ENCODE measurements around the gene SLC7A14.

SLC7A14 gene

GRCh38 chr3:170634663-170635384 lies 48.9 kb upstream of the SLC7A14 start:
- no peak for ATAC-seq
- no peak for TF ChIP-seq TCF4 (CRISPR knock-in tag; IDR thresholded peaks at IDR 0.05; ENCODE audit: borderline replicate concordance)
- TF ChIP-seq ISL1 (CRISPR knock-in tag; IDR thresholded peaks at IDR 0.05): no peak
- TF ChIP-seq, protein P1, sequence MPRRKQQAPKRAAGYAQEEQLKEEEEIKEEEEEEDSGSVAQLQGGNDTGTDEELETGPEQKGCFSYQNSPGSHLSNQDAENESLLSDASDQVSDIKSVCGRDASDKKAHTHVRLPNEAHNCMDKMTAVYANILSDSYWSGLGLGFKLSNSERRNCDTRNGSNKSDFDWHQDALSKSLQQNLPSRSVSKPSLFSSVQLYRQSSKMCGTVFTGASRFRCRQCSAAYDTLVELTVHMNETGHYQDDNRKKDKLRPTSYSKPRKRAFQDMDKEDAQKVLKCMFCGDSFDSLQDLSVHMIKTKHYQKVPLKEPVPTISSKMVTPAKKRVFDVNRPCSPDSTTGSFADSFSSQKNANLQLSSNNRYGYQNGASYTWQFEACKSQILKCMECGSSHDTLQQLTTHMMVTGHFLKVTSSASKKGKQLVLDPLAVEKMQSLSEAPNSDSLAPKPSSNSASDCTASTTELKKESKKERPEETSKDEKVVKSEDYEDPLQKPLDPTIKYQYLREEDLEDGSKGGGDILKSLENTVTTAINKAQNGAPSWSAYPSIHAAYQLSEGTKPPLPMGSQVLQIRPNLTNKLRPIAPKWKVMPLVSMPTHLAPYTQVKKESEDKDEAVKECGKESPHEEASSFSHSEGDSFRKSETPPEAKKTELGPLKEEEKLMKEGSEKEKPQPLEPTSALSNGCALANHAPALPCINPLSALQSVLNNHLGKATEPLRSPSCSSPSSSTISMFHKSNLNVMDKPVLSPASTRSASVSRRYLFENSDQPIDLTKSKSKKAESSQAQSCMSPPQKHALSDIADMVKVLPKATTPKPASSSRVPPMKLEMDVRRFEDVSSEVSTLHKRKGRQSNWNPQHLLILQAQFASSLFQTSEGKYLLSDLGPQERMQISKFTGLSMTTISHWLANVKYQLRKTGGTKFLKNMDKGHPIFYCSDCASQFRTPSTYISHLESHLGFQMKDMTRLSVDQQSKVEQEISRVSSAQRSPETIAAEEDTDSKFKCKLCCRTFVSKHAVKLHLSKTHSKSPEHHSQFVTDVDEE (CRISPR knock-in tag; IDR thresholded peaks at IDR 0.05): no peak
- TF ChIP-seq ZNF8 (CRISPR knock-in tag; IDR thresholded peaks at IDR 0.05): no peak
- no peak for TF ChIP-seq SNAI2 (CRISPR knock-in tag; IDR thresholded peaks at IDR 0.05)
- no peak for TF ChIP-seq ZNF70 (CRISPR knock-in tag; IDR thresholded peaks at IDR 0.05)
- no peak for TF ChIP-seq PPARA (CRISPR knock-in tag; IDR thresholded peaks at IDR 0.05; ENCODE audit: borderline replicate concordance)
- no peak for TF ChIP-seq RARB (CRISPR knock-in tag; IDR thresholded peaks at IDR 0.05)
- no peak for TF ChIP-seq CSRNP3 (CRISPR knock-in tag; IDR thresholded peaks at IDR 0.05)
- no peak for TF ChIP-seq ZFP30 (CRISPR knock-in tag; IDR thresholded peaks at IDR 0.05)
- TF ChIP-seq, protein P2, sequence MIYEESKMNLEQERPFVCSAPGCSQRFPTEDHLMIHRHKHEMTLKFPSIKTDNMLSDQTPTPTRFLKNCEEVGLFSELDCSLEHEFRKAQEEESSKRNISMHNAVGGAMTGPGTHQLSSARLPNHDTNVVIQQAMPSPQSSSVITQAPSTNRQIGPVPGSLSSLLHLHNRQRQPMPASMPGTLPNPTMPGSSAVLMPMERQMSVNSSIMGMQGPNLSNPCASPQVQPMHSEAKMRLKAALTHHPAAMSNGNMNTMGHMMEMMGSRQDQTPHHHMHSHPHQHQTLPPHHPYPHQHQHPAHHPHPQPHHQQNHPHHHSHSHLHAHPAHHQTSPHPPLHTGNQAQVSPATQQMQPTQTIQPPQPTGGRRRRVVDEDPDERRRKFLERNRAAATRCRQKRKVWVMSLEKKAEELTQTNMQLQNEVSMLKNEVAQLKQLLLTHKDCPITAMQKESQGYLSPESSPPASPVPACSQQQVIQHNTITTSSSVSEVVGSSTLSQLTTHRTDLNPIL (CRISPR knock-in tag; IDR thresholded peaks at IDR 0.05; ENCODE audit: low read depth): no peak
- no peak for TF ChIP-seq GLIS3 (CRISPR knock-in tag; IDR thresholded peaks at IDR 0.05)
- TF ChIP-seq ESRRG (CRISPR knock-in tag; IDR thresholded peaks at IDR 0.05): no peak
- no peak for TF ChIP-seq ZNF565 (CRISPR knock-in tag; conservative IDR thresholded peaks at IDR 0.05; ENCODE audit: low read depth)
- no peak for TF ChIP-seq ARNTL (CRISPR knock-in tag; IDR thresholded peaks at IDR 0.05; ENCODE audit: borderline replicate concordance, low read depth)
- TF ChIP-seq ZFP3 (CRISPR knock-in tag; IDR thresholded peaks at IDR 0.05): no peak
- TF ChIP-seq POU6F1 (CRISPR knock-in tag; IDR thresholded peaks at IDR 0.05; ENCODE audit: borderline replicate concordance, low read depth): no peak
- TF ChIP-seq CSDC2 (CRISPR knock-in tag; IDR thresholded peaks at IDR 0.05): no peak

DNA sequence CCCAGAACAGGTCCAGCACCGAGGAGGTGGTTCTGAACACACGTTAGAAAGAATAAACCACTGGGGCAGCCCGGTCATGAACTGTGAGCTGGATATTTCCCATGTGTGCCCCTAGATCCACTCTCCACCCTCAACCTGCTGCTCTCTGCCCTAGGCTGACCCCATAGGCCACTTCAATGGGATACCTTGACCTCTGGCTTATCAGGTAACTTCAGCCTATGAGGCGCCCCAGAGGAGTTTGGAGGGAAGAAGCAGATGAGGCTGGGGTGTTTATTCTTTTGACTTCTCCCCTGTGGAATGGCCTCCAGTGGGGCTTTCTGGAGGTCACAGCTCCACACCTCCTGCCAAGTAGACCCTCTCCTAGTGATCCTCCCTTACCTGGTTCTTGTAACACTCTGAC lies 47.7 kb upstream of the SLC7A14 start:
- no peak for ATAC-seq
- TF ChIP-seq TCF4 (CRISPR knock-in tag; IDR thresholded peaks at IDR 0.05; ENCODE audit: borderline replicate concordance) (no peak), ESRRG (CRISPR knock-in tag; IDR thresholded peaks at IDR 0.05) (no peak), GLIS3 (CRISPR knock-in tag; IDR thresholded peaks at IDR 0.05) (no peak), OSR1 (CRISPR knock-in tag; IDR thresholded peaks at IDR 0.05) (no peak), CSRNP3 (CRISPR knock-in tag; IDR thresholded peaks at IDR 0.05) (no peak), ZNF565 (CRISPR knock-in tag; conservative IDR thresholded peaks at IDR 0.05; ENCODE audit: low read depth) (no peak), ZNF70 (CRISPR knock-in tag; IDR thresholded peaks at IDR 0.05) (no peak), ZFP30 (CRISPR knock-in tag; IDR thresholded peaks at IDR 0.05) (no peak), ZFP3 (CRISPR knock-in tag; IDR thresholded peaks at IDR 0.05) (no peak), PPARA (CRISPR knock-in tag; IDR thresholded peaks at IDR 0.05; ENCODE audit: borderline replicate concordance) (no peak), POU6F1 (CRISPR knock-in tag; IDR thresholded peaks at IDR 0.05; ENCODE audit: borderline replicate concordance, low read depth) (no peak), ISL1 (CRISPR knock-in tag; IDR thresholded peaks at IDR 0.05) (no peak)
- TF ChIP-seq, protein P1 (CRISPR knock-in tag; IDR thresholded peaks at IDR 0.05): no peak

All from SK-N-SH treated with all-trans-retinoic acid at 6 μM for 48 hours (cell line).